ENCODE measurements around the gene SORCS1.

Gene SORCS1

DNA sequence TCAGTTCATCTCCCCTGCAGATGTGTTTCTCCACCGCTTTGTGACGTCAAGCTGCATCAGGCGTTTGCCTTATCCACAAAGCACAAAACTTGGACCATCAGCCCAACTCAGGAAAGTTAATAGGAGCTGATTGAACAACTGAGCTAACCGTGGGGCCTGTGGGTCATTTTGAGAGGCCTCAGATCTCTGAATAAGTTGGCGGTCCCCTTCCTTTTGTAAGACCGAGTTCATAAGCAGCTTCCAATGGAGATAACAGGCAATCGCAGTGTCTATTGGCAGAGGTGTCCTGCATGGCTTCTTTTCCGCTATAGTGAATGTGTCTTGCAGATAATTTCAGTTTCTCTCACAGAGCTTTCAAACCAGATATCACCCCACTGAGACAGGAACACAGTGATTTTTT lies 154.0 kb downstream of the SORCS1 start:
- no peaks in the 10 kb centered on the region for H3K36me3 ChIP-seq (ENCODE audit: low read length)
- H4K20me1 ChIP-seq (ENCODE audit: low read depth, low read length) = no peaks in the 10 kb centered on the region
- no peak overlapping the region for H3K4me2 ChIP-seq (ENCODE audit: low read depth, low read length, poor library complexity, severe bottlenecking)
- no peak overlapping the region for H3K9ac ChIP-seq (ENCODE audit: low read length)
- H2AFZ ChIP-seq (ENCODE audit: low read depth, low read length, severe bottlenecking) = no peak overlapping the region
- H3K9me2 ChIP-seq (replicated peaks; ENCODE audit: insufficient read depth, low read length) = no peaks in the 10 kb centered on the region
- TF ChIP-seq EZH2phosphoT487 (conservative IDR thresholded peaks at IDR 0.05; ENCODE audit: low read length) = no peak
- TF ChIP-seq, protein P1, sequence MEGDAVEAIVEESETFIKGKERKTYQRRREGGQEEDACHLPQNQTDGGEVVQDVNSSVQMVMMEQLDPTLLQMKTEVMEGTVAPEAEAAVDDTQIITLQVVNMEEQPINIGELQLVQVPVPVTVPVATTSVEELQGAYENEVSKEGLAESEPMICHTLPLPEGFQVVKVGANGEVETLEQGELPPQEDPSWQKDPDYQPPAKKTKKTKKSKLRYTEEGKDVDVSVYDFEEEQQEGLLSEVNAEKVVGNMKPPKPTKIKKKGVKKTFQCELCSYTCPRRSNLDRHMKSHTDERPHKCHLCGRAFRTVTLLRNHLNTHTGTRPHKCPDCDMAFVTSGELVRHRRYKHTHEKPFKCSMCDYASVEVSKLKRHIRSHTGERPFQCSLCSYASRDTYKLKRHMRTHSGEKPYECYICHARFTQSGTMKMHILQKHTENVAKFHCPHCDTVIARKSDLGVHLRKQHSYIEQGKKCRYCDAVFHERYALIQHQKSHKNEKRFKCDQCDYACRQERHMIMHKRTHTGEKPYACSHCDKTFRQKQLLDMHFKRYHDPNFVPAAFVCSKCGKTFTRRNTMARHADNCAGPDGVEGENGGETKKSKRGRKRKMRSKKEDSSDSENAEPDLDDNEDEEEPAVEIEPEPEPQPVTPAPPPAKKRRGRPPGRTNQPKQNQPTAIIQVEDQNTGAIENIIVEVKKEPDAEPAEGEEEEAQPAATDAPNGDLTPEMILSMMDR (IDR thresholded peaks at IDR 0.05; ENCODE audit: insufficient read depth, low read length, poor library complexity, severe bottlenecking) = no peak
- H3F3A ChIP-seq (ENCODE audit: insufficient read depth) = no peaks in the 10 kb centered on the region
- no peak overlapping the region for H3K27ac ChIP-seq (ENCODE audit: low read depth, low read length)
- H3K9me3 ChIP-seq (ENCODE audit: insufficient read depth, low read length) = no peaks in the 10 kb centered on the region
- no peaks in the 10 kb centered on the region for H3K79me2 ChIP-seq (ENCODE audit: insufficient read depth, low read length)
- no peaks in the 10 kb centered on the region for H3K27me3 ChIP-seq (ENCODE audit: low read length)
- H3K4me3 ChIP-seq (ENCODE audit: insufficient read depth, low read length, poor library complexity, severe bottlenecking) = no peak overlapping the region

- TF ChIP-seq, protein P1 (IDR thresholded peaks at IDR 0.05; ENCODE audit: insufficient read depth, low read length, poor library complexity, severe bottlenecking) = no peak
- no peak for TF ChIP-seq EZH2phosphoT487 (conservative IDR thresholded peaks at IDR 0.05; ENCODE audit: low read length)
These were observed 160.1 kb downstream of the SORCS1 start for GRCh38 chr10:107004362-107004761.

DNA sequence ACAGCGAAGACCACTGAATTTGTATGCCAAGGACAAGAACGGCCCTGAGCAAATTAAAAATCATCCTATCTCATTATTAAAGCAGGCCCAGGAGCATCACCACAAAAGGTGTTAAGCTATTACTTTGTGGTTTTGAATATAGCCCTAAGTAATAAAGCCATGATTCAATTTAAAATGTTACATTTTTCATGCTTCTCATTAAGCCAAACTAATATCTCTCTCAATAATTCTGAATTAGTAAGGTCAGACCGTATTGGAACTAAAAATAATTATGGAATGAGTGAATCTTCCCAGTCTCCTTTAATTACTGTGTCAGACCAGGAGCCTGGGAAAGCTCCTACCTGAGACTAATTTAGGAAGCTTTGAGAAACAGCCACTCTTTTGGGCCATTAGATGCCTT lies 162.4 kb downstream of the SORCS1 start:
- H3K9me2 ChIP-seq (replicated peaks; ENCODE audit: insufficient read depth, low read length) = no peaks in the 10 kb centered on the region
- H3K9me3 ChIP-seq (ENCODE audit: insufficient read depth, low read length) = no peaks in the 10 kb centered on the region
- no peak overlapping the region for H2AFZ ChIP-seq (ENCODE audit: low read depth, low read length, severe bottlenecking)
- H3K27me3 ChIP-seq (ENCODE audit: low read length) = no peaks in the 10 kb centered on the region
- no peak overlapping the region for H3K9ac ChIP-seq (ENCODE audit: low read length)
- no peak overlapping the region for H3K4me2 ChIP-seq (ENCODE audit: low read depth, low read length, poor library complexity, severe bottlenecking)
- TF ChIP-seq, protein P1 (IDR thresholded peaks at IDR 0.05; ENCODE audit: insufficient read depth, low read length, poor library complexity, severe bottlenecking) = no peak
- no peak for TF ChIP-seq EZH2phosphoT487 (conservative IDR thresholded peaks at IDR 0.05; ENCODE audit: low read length)
- H3F3A ChIP-seq (ENCODE audit: insufficient read depth) = no peaks in the 10 kb centered on the region
- no peaks in the 10 kb centered on the region for H3K36me3 ChIP-seq (ENCODE audit: low read length)
- no peaks in the 10 kb centered on the region for H3K79me2 ChIP-seq (ENCODE audit: insufficient read depth, low read length)
- H3K27ac ChIP-seq (ENCODE audit: low read depth, low read length) = no peak overlapping the region
- H3K4me3 ChIP-seq (ENCODE audit: insufficient read depth, low read length, poor library complexity, severe bottlenecking) = no peak overlapping the region
- H4K20me1 ChIP-seq (ENCODE audit: low read depth, low read length) = no peaks in the 10 kb centered on the region

More at GRCh38 chr10:107004362-107004761, 160.1 kb downstream of the SORCS1 start:
- no peaks in the 10 kb centered on the region for H3K79me2 ChIP-seq (ENCODE audit: insufficient read depth, low read length)
- no peak overlapping the region for H3K4me3 ChIP-seq (ENCODE audit: insufficient read depth, low read length, poor library complexity, severe bottlenecking)
- H3K4me2 ChIP-seq (ENCODE audit: low read depth, low read length, poor library complexity, severe bottlenecking) = no peak overlapping the region
- no peaks in the 10 kb centered on the region for H3K36me3 ChIP-seq (ENCODE audit: low read length)
- no peak overlapping the region for H3K27ac ChIP-seq (ENCODE audit: low read depth, low read length)
- H3K9ac ChIP-seq (ENCODE audit: low read length) = no peak overlapping the region
- H2AFZ ChIP-seq (ENCODE audit: low read depth, low read length, severe bottlenecking) = no peak overlapping the region
- H3K9me3 ChIP-seq (ENCODE audit: insufficient read depth, low read length) = no peaks in the 10 kb centered on the region
- H3K27me3 ChIP-seq (ENCODE audit: low read length) = no peaks in the 10 kb centered on the region
- no peaks in the 10 kb centered on the region for H3K9me2 ChIP-seq (replicated peaks; ENCODE audit: insufficient read depth, low read length)
- H4K20me1 ChIP-seq (ENCODE audit: low read depth, low read length) = no peaks in the 10 kb centered on the region
- no peaks in the 10 kb centered on the region for H3F3A ChIP-seq (ENCODE audit: insufficient read depth)
